Parathyroid adenoma (tissue), 2 donors: Measurements from ENCODE around the gene CREBRF.

ENCODE experiments used
- H2AFZ ChIP-seq: fragments of 300-600 bp; sonication (generic); one replicate; pipeline ENCODE4 v1.7.0; 2017; ENCODE audit warnings: antibody characterized with exemption, mild to moderate bottlenecking
- H3K27ac ChIP-seq: fragments of 300-600 bp; sonication (generic); one replicate; pipeline ENCODE4 v1.7.0; 2017
- H3K27me3 ChIP-seq: fragments of 300-600 bp; sonication (generic); one replicate; pipeline ENCODE4 v1.7.0; 2017; ENCODE audit warnings: low read length; ENCODE audit not compliant: control insufficient read depth, insufficient read depth
- H3K36me3 ChIP-seq: fragments of 300-600 bp; sonication (generic); one replicate; pipeline ENCODE4 v1.7.0; 2017; ENCODE audit warnings: low read length; ENCODE audit not compliant: control insufficient read depth, insufficient read depth
- H3K4me1 ChIP-seq: fragments of 300-600 bp; sonication (generic); one replicate; pipeline ENCODE4 v1.7.0; 2017; ENCODE audit warnings: control low read depth
- H3K4me2 ChIP-seq: fragments of 300-600 bp; sonication (generic); one replicate; pipeline ENCODE4 v1.7.0; 2017; ENCODE audit warnings: low read length
- H3K4me3 ChIP-seq: fragments of 300-600 bp; sonication (generic); one replicate; pipeline ENCODE4 v1.7.0; 2017; ENCODE audit warnings: low read depth, low read length
- H3K79me2 ChIP-seq: fragments of 300-600 bp; sonication (generic); one replicate; pipeline ENCODE4 v1.7.0; 2017; ENCODE audit warnings: control low read depth
- H3K9ac ChIP-seq: fragments of 300-600 bp; sonication (generic); one replicate; pipeline ENCODE4 v1.7.0; 2017; ENCODE audit warnings: mild to moderate bottlenecking
- H3K9me3 ChIP-seq: fragments of 300-600 bp; sonication (generic); one replicate; pipeline ENCODE4 v1.7.0; 2017; ENCODE audit warnings: low read length; ENCODE audit not compliant: control insufficient read depth
- TF ChIP-seq, protein P1 (sequence below): fragments of 300-600 bp; sonication (generic); IDR thresholded peaks from one replicate; pipeline ENCODE4 v1.7.0; 2017; ENCODE audit warnings: antibody characterized with exemption, mild to moderate bottlenecking
- donor health status: primary hyperparathyroidism.

Gene CREBRF

DNA sequence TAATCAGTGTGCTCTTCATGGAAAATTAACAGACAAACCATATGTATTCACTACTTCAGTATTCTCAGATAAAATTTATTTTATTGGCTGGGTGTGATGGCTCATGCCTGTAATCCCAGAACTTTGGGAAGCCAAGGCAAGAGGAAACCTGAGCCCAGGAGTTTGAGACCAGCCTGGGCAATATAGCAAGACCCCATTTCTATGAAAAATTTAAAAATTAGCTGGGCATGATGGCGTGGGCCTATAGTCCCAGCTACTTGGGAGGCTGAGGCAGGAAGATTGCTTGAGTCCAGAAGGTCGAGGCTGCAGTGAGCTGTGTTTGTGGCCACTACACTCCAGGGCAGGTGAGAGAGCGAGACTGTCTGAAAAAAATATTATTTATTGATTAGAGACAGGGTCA lies 23.4 kb upstream of the CREBRF start:
- Histone ChIP-seq H3K9me3 (no peaks in the 10 kb centered on the region), H3K4me1 (peaks cover 21% of the 10 kb centered on the region), H3K27ac (no peak overlapping the region), H3K27me3 (no peaks in the 10 kb centered on the region), H3K36me3 (no peaks in the 10 kb centered on the region), H2AFZ (no peak overlapping the region), H3K4me2 (no peak overlapping the region), H3K9ac (no peak overlapping the region), H3K79me2 (peaks cover 27% of the 10 kb centered on the region), H3K4me3 (no peak overlapping the region)
- TF ChIP-seq, protein P1, sequence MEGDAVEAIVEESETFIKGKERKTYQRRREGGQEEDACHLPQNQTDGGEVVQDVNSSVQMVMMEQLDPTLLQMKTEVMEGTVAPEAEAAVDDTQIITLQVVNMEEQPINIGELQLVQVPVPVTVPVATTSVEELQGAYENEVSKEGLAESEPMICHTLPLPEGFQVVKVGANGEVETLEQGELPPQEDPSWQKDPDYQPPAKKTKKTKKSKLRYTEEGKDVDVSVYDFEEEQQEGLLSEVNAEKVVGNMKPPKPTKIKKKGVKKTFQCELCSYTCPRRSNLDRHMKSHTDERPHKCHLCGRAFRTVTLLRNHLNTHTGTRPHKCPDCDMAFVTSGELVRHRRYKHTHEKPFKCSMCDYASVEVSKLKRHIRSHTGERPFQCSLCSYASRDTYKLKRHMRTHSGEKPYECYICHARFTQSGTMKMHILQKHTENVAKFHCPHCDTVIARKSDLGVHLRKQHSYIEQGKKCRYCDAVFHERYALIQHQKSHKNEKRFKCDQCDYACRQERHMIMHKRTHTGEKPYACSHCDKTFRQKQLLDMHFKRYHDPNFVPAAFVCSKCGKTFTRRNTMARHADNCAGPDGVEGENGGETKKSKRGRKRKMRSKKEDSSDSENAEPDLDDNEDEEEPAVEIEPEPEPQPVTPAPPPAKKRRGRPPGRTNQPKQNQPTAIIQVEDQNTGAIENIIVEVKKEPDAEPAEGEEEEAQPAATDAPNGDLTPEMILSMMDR, result no peak

DNA sequence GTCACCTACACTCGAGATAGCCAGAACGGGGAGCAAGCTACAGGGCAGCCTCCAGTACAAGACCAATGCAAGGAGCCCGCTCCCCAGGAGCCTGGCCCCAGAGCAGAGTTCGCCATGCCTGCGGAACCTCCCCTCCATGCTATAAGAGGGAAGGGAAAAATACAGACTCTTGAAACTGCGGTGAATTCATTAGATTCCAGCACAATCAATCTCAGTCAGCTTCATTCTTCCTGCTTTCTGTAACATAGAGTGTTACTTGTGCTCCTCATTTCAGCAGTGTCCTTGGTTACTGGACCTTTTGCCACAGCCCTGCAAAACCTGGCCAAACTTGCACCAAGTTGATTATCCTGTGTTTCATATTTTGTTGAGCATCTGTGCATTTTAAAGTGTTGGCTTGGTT lies 22.2 kb upstream of the CREBRF start:
- H3K79me2 ChIP-seq, result peaks cover 22% of the 10 kb centered on the region

DNA sequence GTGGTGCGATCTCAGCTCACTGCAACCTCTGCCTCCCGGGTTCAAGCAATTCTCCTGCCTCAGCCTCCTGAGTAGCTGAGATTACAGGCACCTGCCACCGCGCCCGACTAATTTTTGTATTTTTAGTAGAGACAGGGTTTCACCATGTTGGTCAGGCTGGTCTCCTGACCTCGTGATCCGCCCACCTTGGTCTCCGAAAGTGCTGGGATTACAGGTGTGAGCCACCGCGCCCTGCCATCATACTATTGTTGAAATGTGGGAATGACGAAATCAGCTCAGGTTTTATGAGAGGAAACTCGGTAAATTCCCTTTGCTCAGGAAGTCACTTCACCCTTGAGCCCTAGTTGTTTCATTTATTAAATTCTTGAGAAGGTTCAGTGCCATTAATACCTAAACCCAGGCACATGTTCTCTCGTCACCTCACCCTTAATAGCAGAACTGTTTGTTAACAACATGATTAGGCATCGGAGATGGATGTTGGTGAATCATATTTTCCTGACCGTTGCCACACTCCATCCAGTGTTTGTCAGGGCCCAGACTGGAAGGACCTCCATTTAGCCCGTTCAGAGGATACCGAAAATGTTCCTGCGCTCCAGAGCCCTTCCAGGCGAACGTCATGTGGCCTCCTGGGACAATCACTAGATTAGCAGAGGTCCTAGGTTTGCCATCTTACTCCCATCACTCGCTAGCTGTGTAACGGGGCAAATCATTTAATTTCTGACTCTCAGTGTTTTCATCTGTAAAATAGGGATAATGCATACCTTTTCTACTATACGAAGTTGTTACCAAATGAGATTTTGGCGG lies 20.0 kb upstream of the CREBRF start:
- Histone ChIP-seq H3K27me3 (no peaks in the 10 kb centered on the region), H3K9me3 (no peaks in the 10 kb centered on the region), H3K79me2 (peaks cover 20% of the 10 kb centered on the region), H3K4me2 (no peak overlapping the region), H3K27ac (peak overlapping the region; percentile 27), H3K9ac (no peak overlapping the region), H2AFZ (no peak overlapping the region), H3K4me1 (no peaks in the 10 kb centered on the region), H3K4me3 (no peak overlapping the region), H3K36me3 (no peaks in the 10 kb centered on the region)
- TF ChIP-seq, protein P1, result no peak

More for the DNA sequence above, 22.2 kb upstream of the CREBRF start:
- H3K9me3 ChIP-seq, result no peaks in the 10 kb centered on the region
- H2AFZ ChIP-seq, result no peak overlapping the region
- H3K27me3 ChIP-seq, result no peaks in the 10 kb centered on the region
- H3K4me2 ChIP-seq, result no peak overlapping the region
- no peak overlapping the region for H3K27ac ChIP-seq
- TF ChIP-seq, protein P1, result no peak
- H3K4me3 ChIP-seq, result no peak overlapping the region
- no peak overlapping the region for H3K9ac ChIP-seq
- no peaks in the 10 kb centered on the region for H3K36me3 ChIP-seq
- peaks cover 11% of the 10 kb centered on the region for H3K4me1 ChIP-seq

DNA sequence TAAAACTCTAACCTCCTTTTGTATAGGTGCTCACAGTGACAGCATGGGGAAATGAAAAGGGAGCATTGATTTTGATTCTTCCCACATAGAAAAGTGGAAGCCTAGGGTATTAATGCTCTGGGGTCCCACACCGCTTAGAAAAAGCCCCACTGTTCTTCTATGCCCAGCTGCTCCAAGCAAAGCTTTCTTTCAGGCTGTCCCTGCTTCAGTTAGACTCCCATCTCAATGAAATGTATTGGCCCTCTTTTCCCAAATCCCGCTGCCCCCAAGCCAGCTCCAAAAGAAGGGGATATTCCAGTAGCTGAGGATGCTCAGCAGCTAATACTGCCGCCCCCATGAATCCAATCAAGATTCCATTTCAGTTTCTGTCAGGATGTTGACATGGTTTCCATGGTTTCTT lies 17.0 kb upstream of the CREBRF start:
- Histone ChIP-seq H3K27me3 (no peaks in the 10 kb centered on the region), H3K79me2 (peaks cover 2% of the 10 kb centered on the region), H3K9me3 (no peaks in the 10 kb centered on the region), H3K27ac (no peak overlapping the region), H3K9ac (no peak overlapping the region), H3K4me2 (no peak overlapping the region), H3K4me1 (no peaks in the 10 kb centered on the region), H3K36me3 (no peaks in the 10 kb centered on the region), H2AFZ (no peak overlapping the region), H3K4me3 (no peak overlapping the region)
- TF ChIP-seq, protein P1, result no peak

DNA sequence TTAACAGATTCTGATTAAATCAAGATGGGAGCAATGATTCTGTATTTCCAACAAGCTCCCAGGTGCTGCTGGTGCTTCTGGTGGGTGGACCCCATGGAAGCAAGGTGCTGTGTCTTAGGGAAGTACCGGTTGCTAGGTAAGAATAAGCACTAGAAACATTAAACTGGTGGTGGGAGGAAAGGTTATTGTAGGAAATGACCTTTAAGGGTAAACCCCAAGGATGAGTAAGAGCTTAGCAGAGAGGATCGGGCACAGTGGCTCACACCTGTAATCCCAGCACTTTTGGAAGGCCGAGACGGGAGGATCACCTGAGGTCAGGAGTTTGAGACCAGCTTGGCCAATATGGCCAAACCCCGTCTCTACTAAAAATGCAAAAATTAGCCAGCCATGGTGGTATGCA lies 16.2 kb upstream of the CREBRF start:
- Histone ChIP-seq H2AFZ (no peak overlapping the region), H3K4me3 (no peak overlapping the region), H3K27ac (no peak overlapping the region), H3K4me2 (no peak overlapping the region), H3K36me3 (no peaks in the 10 kb centered on the region), H3K9ac (no peak overlapping the region), H3K27me3 (no peaks in the 10 kb centered on the region), H3K9me3 (no peaks in the 10 kb centered on the region), H3K4me1 (no peaks in the 10 kb centered on the region), H3K79me2 (peaks cover 2% of the 10 kb centered on the region)
- TF ChIP-seq, protein P1, result no peak
